KBM-7 (cell line): ENCODE data around the gene MYO16.

Experiments used
- DNase-seq: peaks from one replicate; pipeline ENCODE4 v3.0.0-alpha.2; 2015
- in situ Hi-C: fragments of 300-500 bp; cut with MboI; formaldehyde crosslinking; loops from 2 replicates; pipeline ENCODE4 v1.14.3; 2020; ENCODE audit warnings: low sequenced_read_pairs, low pct_unique_long_range_greater_than_20kb, mixed read lengths

MYO16 gene

GRCh38 chr13:109151255-109151654, 521.8 kb downstream of the MYO16 start:
- in situ Hi-C loops: loop anchor here (25.0 kb wide), 1 partner anchor 961 kb away; no protein-coding TSS in a partner anchor
- no peak for DNase-seq

GRCh38 chr13:109151696-109152095, 522.3 kb downstream of the MYO16 start:
- DNase-seq: no peak
- in situ Hi-C loops: loop anchor here (25.0 kb wide), 1 partner anchor 961 kb away; no protein-coding TSS in a partner anchor

GRCh38 chr13:109152311-109152820, 523.0 kb downstream of the MYO16 start:
- no peak for DNase-seq
- in situ Hi-C loops: loop anchor here (25.0 kb wide), 1 partner anchor 960 kb away; no protein-coding TSS in a partner anchor

- in situ Hi-C loops: loop anchor here (25.0 kb wide), 1 partner anchor 959 kb away; no protein-coding TSS in a partner anchor
- DNase-seq: no peak
Observed at GRCh38 chr13:109152941-109153340, 523.5 kb downstream of the MYO16 start.

GRCh38 chr13:109154146-109154545, 524.7 kb downstream of the MYO16 start:
- no peak for DNase-seq
- in situ Hi-C loops: loop anchor here (25.0 kb wide), 1 partner anchor 958 kb away; no protein-coding TSS in a partner anchor

GRCh38 chr13:109154546-109154945, 525.1 kb downstream of the MYO16 start:
- in situ Hi-C loops: loop anchor here (25.0 kb wide), 1 partner anchor 958 kb away; no protein-coding TSS in a partner anchor
- no peak for DNase-seq

- DNase-seq: no peak
- in situ Hi-C loops: loop anchor here (25.0 kb wide), 1 partner anchor 957 kb away; no protein-coding TSS in a partner anchor
Observed at GRCh38 chr13:109154966-109155761, 525.8 kb downstream of the MYO16 start.

- DNase-seq: no peak
- in situ Hi-C loops: loop anchor here (25.0 kb wide), 1 partner anchor 956 kb away; no protein-coding TSS in a partner anchor
Observed at GRCh38 chr13:109156181-109156935, 526.9 kb downstream of the MYO16 start.

GRCh38 chr13:109157275-109157674, 527.9 kb downstream of the MYO16 start:
- DNase-seq: no peak
- in situ Hi-C loops: loop anchor here (25.0 kb wide), 1 partner anchor 955 kb away; no protein-coding TSS in a partner anchor

GRCh38 chr13:109158383-109158782, 529.0 kb downstream of the MYO16 start:
- DNase-seq: no peak
- in situ Hi-C loops: loop anchor here (25.0 kb wide), 1 partner anchor 954 kb away; no protein-coding TSS in a partner anchor

- in situ Hi-C loops: loop anchor here (25.0 kb wide), 1 partner anchor 953 kb away; no protein-coding TSS in a partner anchor
- no peak for DNase-seq
Observed at GRCh38 chr13:109159650-109160309, 530.4 kb downstream of the MYO16 start.

GRCh38 chr13:109160357-109160756, 530.9 kb downstream of the MYO16 start:
- DNase-seq: no peak
- in situ Hi-C loops: loop anchor here (25.0 kb wide), 1 partner anchor 952 kb away; no protein-coding TSS in a partner anchor

- no peak for DNase-seq
- in situ Hi-C loops: loop anchor here (25.0 kb wide), 1 partner anchor 951 kb away; no protein-coding TSS in a partner anchor
Observed at GRCh38 chr13:109160887-109161669, 531.7 kb downstream of the MYO16 start.

- in situ Hi-C loops: loop anchor here (25.0 kb wide), 1 partner anchor 950 kb away; no protein-coding TSS in a partner anchor
- DNase-seq: peak; percentile 75
Observed at GRCh38 chr13:109162248-109163036, 533.0 kb downstream of the MYO16 start.

- DNase-seq: no peak
- in situ Hi-C loops: loop anchor here (25.0 kb wide), 1 partner anchor 949 kb away; no protein-coding TSS in a partner anchor
Observed at GRCh38 chr13:109163037-109163379, 533.6 kb downstream of the MYO16 start.

GRCh38 chr13:109165417-109165904, 536.0 kb downstream of the MYO16 start:
- in situ Hi-C loops: loop anchor here (25.0 kb wide), 1 partner anchor 947 kb away; no protein-coding TSS in a partner anchor

GRCh38 chr13:109166804-109167203, 537.4 kb downstream of the MYO16 start:
- in situ Hi-C loops: loop anchor here (25.0 kb wide), 1 partner anchor 945 kb away; no protein-coding TSS in a partner anchor
- no peak for DNase-seq

More at GRCh38 chr13:109165417-109165904, 536.0 kb downstream of the MYO16 start:
- DNase-seq: no peak
